ENCODE results near the gene RBPJ.

DNA sequence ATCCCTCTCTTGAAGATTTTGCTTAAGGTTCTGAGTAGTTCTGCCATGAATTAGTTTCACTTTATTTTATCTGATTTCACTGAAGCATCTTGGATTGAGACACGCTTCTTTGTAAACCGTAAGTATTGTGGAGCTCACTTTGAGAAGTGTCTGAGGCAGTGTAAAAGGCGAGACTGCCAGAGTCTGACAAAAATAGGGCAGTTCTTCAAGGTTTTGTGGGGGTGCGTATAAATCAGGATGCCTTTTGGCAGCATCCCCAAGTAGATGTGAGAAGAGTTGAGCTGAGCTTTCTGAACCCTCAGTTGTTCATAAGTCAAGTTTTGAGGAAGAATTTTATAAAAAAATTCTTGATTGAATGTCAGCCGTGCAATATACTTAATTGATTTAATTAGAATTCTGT, 76.3 kb downstream of the RBPJ start:
- TF ChIP-seq POLR2AphosphoS5 (IDR thresholded peaks at IDR 0.05; ENCODE audit: low read depth, low read length) (no peak), TAF1 (IDR thresholded peaks at IDR 0.05; ENCODE audit: borderline replicate concordance, insufficient read depth, low read length) (no peak), SIN3A (IDR thresholded peaks at IDR 0.05; ENCODE audit: borderline replicate concordance, insufficient read depth, low read length) (no peak)
- TF ChIP-seq, protein P1, sequence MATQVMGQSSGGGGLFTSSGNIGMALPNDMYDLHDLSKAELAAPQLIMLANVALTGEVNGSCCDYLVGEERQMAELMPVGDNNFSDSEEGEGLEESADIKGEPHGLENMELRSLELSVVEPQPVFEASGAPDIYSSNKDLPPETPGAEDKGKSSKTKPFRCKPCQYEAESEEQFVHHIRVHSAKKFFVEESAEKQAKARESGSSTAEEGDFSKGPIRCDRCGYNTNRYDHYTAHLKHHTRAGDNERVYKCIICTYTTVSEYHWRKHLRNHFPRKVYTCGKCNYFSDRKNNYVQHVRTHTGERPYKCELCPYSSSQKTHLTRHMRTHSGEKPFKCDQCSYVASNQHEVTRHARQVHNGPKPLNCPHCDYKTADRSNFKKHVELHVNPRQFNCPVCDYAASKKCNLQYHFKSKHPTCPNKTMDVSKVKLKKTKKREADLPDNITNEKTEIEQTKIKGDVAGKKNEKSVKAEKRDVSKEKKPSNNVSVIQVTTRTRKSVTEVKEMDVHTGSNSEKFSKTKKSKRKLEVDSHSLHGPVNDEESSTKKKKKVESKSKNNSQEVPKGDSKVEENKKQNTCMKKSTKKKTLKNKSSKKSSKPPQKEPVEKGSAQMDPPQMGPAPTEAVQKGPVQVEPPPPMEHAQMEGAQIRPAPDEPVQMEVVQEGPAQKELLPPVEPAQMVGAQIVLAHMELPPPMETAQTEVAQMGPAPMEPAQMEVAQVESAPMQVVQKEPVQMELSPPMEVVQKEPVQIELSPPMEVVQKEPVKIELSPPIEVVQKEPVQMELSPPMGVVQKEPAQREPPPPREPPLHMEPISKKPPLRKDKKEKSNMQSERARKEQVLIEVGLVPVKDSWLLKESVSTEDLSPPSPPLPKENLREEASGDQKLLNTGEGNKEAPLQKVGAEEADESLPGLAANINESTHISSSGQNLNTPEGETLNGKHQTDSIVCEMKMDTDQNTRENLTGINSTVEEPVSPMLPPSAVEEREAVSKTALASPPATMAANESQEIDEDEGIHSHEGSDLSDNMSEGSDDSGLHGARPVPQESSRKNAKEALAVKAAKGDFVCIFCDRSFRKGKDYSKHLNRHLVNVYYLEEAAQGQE (IDR thresholded peaks at IDR 0.05; ENCODE audit: insufficient read depth in 1 of 2, low read depth in 2 of 2, low read length in 2 of 2): no peak

Measured in PFSK-1 (cell line).